ENCODE measurements around the gene ABCB9. TPM values are rescaled to one million over a fixed set of nuclear protein-coding genes. Genes with fewer than 3 reads are reported as not detected.

The ABCB9 gene
- total RNA-seq, 1 donor from 2014 or later, result 4.2 TPM

- H3K9me3 ChIP-seq, result no peaks in the 10 kb centered on the region
- peaks cover 67% of the 10 kb centered on the region for H3K4me1 ChIP-seq
- no peaks in the 10 kb centered on the region for H3K36me3 ChIP-seq
- intact Hi-C loops (cut with DNase I), result no loop called here
- H3K4me3 ChIP-seq, result no peak overlapping the region
- H3K27me3 ChIP-seq, result no peaks in the 10 kb centered on the region
- H3K27ac ChIP-seq, result no peak overlapping the region
- no peak for DNase-seq (ENCODE audit: extremely low spot score in 2 of 2)
- no peak for TF ChIP-seq CTCF (IDR thresholded peaks at IDR 0.05)
Measured at GRCh38 chr12:122977153-122977552, 10.9 kb upstream of the ABCB9 start.

GRCh38 chr12:122976648-122976975 is 10.3 kb upstream of the ABCB9 start:
- Histone ChIP-seq H3K27ac (no peak overlapping the region), H3K36me3 (no peaks in the 10 kb centered on the region), H3K4me1 (peaks cover 62% of the 10 kb centered on the region), H3K4me3 (peak overlapping the region in 1 of 2 donors; percentile 94), H3K9me3 (no peaks in the 10 kb centered on the region), H3K27me3 (no peaks in the 10 kb centered on the region)
- DNase-seq (ENCODE audit: extremely low spot score in 2 of 2), result no peak
- TF ChIP-seq POLR2AphosphoS5 (IDR thresholded peaks at IDR 0.05; ENCODE audit: insufficient read depth in 1 of 2, low read depth in 1 of 2), result no peak
- TF ChIP-seq POLR2A (IDR thresholded peaks at IDR 0.05), result no peak
- intact Hi-C loops (cut with DNase I), result no loop called here

- Histone ChIP-seq H3K27me3 (no peaks in the 10 kb centered on the region), H3K36me3 (no peaks in the 10 kb centered on the region), H3K27ac (peak overlapping the region; percentile 99), H3K4me1 (peaks cover 56% of the 10 kb centered on the region), H3K4me3 (peak overlapping the region; percentile 93 to 94), H3K9me3 (no peaks in the 10 kb centered on the region)
- no peak for TF ChIP-seq POLR2AphosphoS5 (IDR thresholded peaks at IDR 0.05; ENCODE audit: insufficient read depth in 1 of 2, low read depth in 1 of 2)
- TF ChIP-seq POLR2A (IDR thresholded peaks at IDR 0.05), result no peak
- no peak for TF ChIP-seq CTCF (IDR thresholded peaks at IDR 0.05)
- intact Hi-C loops (cut with DNase I), result no loop called here
- DNase-seq (ENCODE audit: extremely low spot score in 2 of 2), result no peak
Measured at GRCh38 chr12:122975790-122976647, 9.8 kb upstream of the ABCB9 start.

- peaks cover 54% of the 10 kb centered on the region for H3K4me1 ChIP-seq
- intact Hi-C loops (cut with DNase I), result loop anchor here (5.0 kb wide), 1 partner anchor 1088 kb away; the partner anchor contains the start of gene PSMD9
Measured at GRCh38 chr12:122974892-122975789, 8.9 kb upstream of the ABCB9 start, which contains the start of gene OGFOD2. OGFOD2 (plus strand) TSS chr12:122975244; CDS start chr12:122975252, 8 bp downstream.

More at GRCh38 chr12:122974892-122975789, 8.9 kb upstream of the ABCB9 start, which contains the start of gene OGFOD2:
- no peak for DNase-seq (ENCODE audit: extremely low spot score in 2 of 2)
- peak within 1 kb of the TSS; percentile 99 for H3K27ac ChIP-seq
- peak within 1 kb of the TSS; percentile 93 to 94 for H3K4me3 ChIP-seq
- TF ChIP-seq CTCF (IDR thresholded peaks at IDR 0.05) (no peak), POLR2AphosphoS5 (IDR thresholded peaks at IDR 0.05; ENCODE audit: insufficient read depth in 1 of 2, low read depth in 1 of 2) (peak; percentile 6 to 80)
- no peaks in the 10 kb centered on the region for H3K27me3 ChIP-seq
- no peaks in the 10 kb centered on the region for H3K36me3 ChIP-seq
- no peaks in the 10 kb centered on the region for H3K9me3 ChIP-seq
